GM23248 (cell line): Measurements from ENCODE around the gene LSM3.

Source experiments
- EZH2 ChIP-seq: fragments of 200-600 bp; sonication (generic); IDR thresholded peaks from 2 replicates; pipeline ENCODE4 v1.6.1; 2018; ENCODE audit warnings: antibody characterized with exemption, mild to moderate bottlenecking; ENCODE audit not compliant: insufficient read depth, poor library complexity, severe bottlenecking
- EZH2phosphoT487 ChIP-seq: fragments of 200-600 bp; sonication (generic); IDR thresholded peaks from 2 replicates; pipeline ENCODE4 v1.6.1; 2018; ENCODE audit warnings: antibody characterized with exemption, moderate library complexity, mild to moderate bottlenecking, low read depth; ENCODE audit not compliant: insufficient read depth

GRCh38 chr3:14244521-14245247 lies 66.1 kb downstream of the LSM3 start:
- TF ChIP-seq EZH2phosphoT487, result no peak
- no peak for TF ChIP-seq EZH2
